ENCODE results near the gene MLC1.

The MLC1 gene

GRCh38 chr22:50009765-50010675 lies 75.2 kb downstream of the MLC1 start:
- H3K9me3 ChIP-seq (ENCODE audit: control insufficient read depth, insufficient read depth, low read depth, low read length) = no peaks in the 10 kb centered on the region
- CTCF ChIA-PET = interaction anchor here (0.6 to 0.7 kb wide), 2 partner anchors 76 to 242 kb away, joined by 4 to 5 read pairs; no protein-coding TSS in a partner anchor

More at GRCh38 chr22:50009765-50010675, 75.2 kb downstream of the MLC1 start:
- no peak overlapping the region for H3K27ac ChIP-seq (ENCODE audit: extremely low read depth, low read depth, low read length)
- H3K4me3 ChIP-seq (ENCODE audit: low read depth, low read length) = no peak overlapping the region
- TF ChIP-seq BCL11A (tag by site-specific recombination; IDR thresholded peaks at IDR 0.05; ENCODE audit: low read depth) = peak; percentile 63; the same call in 1 of the 2 replicates
- no peak for TF ChIP-seq WT1 (tag by site-specific recombination; IDR thresholded peaks at IDR 0.05)
- no peak for TF ChIP-seq PRDM6 (tag by site-specific recombination; IDR thresholded peaks at IDR 0.05)
- POLR2A ChIA-PET = no interaction called here
- H3K36me3 ChIP-seq (ENCODE audit: control insufficient read depth in 2 of 2, insufficient read depth in 1 of 2, low read length in 2 of 2) = no peaks in the 10 kb centered on the region
- peaks cover 4% of the 10 kb centered on the region for H3K4me1 ChIP-seq (ENCODE audit: control insufficient read depth, insufficient read depth, low read length)

Measured in HEK293 (cell line).